HG03354 (cell line): Measurements from ENCODE around the gene HIVEP3.

Experiments used
- ATAC-seq: cut with Tn5 transposase; IDR thresholded peaks from one replicate; pipeline ENCODE4 v1.9.1; 2021; ENCODE audit warnings: mild to moderate bottlenecking; ENCODE audit not compliant: unreplicated experiment, poor library complexity, severe bottlenecking

The HIVEP3 gene

DNA sequence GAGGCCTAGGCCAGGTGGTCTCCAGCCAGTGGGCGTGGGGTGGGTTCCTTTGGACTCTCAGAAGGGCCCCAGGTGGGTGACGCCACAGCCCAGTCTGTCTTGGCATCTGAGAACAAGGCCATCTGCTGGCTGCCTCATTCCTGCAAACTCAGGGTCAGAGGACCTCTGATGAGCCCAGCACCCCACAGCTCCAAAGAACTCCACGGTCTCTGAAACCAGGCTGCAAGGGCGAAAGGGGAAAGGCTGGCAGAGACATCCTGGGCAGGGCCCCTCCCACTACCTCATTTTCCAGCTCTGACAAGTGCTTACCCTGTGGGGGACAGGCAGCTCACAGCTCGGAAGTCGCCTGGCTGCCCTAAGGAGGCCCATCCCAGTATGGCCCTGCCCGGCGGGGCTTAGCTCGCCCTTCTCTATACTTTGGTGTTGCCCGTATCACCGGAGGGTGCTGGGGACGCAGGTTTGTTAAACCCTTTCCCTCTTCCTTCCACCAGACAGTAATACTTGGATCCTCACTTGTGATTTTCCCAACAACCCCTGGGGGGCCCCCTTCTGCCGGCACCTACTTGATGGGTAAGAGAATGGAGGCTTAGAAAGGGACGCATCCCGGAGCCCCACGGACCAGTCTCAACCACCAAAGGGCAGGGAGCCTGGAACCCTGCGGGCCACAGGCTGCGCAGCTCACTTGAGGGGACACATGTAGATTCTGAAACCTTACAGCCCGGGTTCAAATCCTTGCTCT is 423.3 kb downstream of the HIVEP3 start:
- ATAC-seq, result no peak

DNA sequence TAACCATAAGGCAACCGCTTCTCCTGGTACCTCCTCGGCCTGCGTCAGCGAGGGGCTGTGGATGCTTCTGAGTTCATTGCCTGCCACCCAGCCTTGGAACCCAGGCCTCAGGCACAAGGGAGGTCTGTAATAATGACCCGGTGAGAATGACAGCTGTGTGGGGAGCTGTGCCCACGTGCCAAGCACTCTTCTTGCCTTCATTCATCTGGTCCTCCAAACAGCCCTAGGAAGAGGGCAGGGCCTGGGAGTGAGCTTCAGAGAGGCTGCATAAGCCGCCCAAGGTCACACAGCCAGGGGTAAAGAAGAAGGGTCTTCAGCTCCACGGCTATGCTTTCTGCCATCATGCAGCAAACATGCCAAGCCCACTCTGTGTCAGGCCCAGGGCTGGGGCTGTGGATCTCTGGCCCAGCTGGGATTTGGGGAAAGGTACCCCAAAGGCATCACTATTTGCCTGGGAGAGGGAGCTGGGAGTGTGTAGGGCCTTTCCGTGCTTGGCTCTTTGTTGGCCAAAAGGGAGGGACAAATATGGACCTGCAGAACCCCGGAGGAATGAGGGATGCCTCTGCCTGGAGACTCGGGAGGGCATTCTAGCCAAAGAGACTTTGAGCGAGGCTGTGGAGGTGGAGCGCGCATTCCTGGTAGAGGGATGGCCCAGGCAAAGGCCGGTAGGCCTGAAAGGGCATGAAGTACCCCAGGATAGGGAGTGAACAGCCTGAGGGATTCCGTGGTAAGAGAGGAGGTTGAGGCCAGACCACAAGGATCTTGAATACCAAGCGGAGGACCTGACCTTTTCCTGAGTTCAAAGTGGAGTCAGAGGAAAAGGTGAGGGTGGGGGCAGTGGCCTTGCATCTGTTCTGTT is 424.1 kb downstream of the HIVEP3 start:
- ATAC-seq, result no peak

DNA sequence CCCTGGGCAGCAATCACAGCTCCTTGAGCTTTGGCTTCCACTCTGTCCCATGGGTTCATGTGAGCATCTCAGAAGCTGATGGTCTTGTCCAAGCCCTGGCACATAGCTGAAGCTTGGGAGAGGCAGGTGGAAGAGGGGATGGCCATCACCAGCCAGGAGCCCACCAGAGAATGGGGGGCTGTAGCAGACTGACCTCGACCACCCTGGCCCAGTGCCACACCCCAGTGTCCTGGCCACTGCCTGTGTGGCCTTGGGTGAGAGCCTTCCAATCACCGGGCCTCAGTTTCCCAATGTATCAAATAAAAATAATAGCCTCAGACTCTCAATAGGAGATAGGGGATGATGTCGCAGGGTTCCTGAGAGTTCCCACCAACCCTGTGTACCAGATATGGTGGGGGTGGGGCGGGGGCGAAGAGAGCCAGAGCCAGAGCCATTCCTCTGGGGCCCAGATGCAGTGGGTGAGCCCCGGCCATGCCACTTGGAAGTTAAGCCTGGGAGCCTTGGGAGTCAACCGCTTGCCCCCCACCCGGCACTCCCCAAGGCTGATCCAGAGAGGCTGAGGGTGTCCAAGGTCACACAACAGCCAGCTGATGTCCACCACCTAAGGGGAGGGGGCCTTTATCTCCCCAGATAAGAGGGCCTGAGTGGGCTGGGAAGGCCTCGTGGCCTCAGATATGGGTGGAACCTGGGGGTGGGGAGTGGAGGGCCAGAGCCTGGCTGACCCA is 424.9 kb downstream of the HIVEP3 start:
- ATAC-seq, result no peak

DNA sequence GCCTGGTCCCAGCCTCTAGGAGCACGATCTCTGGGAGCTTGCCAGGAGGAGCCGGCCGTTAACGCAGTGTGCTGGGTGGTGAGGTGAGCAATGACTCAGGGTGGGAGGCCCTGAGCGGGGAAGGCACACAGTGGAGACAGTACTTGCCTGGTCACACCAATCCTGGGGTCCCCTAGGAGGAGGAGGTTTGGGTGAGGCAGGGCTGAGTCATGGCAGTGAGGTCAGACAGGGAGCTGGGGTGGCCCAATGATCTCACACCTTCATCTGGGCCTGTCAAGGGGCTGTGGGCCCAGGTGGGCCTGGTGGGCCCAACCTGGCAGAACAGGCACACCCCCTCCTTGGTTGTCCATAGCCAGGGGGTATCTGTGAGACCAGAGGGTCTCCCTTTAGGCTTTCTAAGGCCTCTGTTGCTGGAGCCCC is 425.6 kb downstream of the HIVEP3 start:
- ATAC-seq, result no peak

DNA sequence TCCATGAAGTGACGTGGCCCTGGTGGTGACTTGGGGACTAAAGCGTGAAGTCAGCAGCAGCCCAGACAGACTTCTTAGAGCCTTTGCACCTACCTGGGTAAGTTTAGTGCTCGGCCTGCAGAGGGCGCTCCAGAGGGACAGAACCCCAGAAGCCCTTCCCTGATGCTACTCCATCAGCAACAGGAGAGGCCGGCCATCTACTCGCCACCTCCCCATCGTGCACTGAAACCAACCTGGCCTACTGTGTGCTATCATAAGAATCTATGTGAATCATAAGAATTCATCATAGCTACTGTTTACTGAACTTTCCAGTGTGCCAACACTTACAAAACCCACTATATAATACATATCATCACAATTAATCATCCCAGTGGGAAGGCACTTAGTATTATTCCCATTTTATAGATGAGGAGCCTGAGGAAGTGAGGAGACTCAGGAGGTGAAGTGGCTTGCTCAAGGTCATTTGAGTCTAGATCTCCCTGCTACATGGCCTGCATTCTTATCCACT is 426.3 kb downstream of the HIVEP3 start:
- no peak for ATAC-seq

DNA sequence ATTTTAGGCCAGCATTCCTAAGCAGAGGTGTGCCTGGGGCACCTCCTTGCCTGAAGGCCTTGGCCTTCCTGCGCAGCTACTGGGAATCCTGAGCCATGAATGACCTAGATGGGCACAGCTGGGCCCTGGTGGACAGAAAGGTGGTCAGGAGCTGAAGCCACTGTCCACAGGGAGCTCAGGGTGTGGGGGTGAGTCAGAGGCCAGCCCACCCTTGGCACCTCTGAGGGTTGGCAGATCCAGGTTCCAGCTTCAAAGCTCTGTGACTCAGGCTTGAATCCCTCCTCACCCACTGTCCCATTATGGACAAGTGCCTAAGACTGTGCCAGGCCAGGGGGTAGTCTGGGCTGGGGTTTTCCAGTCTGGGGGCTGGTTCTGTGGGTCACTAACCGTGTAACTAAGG is 427.8 kb downstream of the HIVEP3 start:
- ATAC-seq, result no peak

DNA sequence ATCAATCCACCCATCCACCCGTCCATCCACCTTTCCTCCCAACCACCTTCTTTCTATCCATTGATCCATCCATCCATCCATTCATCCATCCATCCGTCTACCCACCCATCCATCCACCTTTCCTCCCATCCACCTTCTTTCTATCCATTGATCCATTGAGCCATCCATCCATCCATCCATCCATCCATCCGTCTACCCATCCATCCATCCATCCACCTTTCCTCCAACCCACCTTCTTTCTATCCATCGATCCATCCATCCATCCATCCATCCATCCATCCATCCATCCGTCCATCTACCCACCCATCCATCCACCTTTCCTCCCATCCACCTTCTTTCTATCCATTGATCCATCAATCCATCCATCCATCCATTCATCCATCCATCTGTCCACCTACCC is 429.2 kb downstream of the HIVEP3 start:
- no peak for ATAC-seq

DNA sequence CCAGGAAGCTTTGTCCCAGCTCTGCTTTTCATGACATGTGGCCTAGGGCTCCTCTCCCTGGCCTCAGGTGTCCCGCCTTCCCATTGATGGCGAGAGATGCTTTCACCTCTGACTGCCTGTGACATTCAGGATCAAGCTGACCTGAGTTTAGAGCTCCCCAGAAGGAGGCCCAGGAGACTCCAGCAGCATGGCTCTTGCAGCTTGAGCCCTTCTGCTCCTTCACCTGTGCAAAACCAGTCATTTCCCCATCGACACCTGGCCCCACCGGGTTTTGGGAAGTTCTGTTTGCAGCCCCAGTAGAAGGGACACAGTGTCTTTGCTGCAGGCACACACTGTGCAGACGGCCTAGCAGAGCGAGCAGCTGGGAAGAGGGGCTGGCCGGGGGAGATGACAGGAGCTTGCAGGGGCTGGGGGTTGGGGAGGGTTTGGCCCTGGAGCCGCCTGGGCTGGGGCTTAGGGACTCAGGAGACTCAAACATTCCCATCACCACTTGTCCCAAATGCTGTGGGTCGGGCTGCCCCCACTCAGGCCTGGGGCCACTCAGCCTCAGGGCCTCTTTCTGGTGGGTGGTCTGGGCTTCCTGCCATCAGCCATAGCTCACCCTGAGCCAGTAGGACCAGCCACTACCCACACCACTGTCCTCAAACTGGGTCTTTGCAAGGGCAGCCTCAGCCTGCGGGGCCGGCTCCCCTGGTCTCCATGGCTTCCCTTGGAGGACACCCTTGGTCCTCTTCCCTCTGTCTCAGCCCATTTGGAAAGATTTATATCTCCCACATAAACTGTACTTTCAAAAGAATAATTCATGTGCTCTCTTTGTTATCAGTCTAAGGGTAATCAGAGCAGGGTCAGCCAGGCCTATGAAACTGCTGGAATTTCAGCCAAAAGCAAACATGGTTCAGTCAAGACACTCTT is 430.4 kb downstream of the HIVEP3 start:
- no peak for ATAC-seq

DNA sequence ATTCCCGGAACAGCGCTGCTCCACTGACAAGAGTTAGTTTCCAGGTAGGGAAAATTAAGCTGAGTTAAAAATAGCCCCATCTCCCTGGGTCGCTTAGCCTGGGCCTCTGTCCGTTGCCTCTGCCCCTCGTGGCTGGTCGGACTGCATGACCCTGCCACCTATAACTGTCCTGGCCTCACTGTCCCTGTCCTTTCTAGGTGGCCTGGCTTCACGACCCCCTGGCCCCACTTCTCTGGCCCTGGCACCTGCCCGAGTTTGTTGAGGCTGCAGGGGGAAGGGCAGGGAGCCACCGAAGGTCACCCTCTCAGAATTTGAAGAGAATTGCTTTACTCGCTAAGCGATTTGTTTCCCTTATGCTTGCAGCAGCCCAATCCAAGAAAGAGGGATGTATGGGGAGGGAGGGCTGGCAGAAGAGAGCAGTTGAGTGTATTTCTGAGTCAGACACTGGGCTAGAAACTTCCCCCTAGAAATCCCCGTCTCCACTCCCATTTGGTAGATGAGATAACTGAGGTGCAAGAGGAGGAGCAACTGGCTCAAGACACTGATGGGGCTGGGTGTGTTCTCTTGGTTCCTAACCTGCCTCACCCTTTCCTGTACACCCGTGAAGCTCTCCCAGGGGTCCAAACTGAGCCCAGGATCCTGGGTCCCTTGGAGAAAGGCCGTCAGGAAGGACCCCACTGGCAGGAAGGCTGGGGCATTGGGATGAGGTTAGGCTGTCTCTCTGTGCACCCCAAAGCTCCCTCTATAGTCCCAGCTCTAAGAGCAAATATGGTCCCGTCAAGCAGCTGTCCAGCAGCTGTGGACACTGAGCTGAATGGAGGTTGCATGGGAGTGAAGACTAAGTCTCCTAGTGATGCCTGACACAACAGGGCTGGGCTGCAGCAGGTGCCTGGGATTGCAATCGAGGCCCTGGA is 431.3 kb downstream of the HIVEP3 start:
- ATAC-seq, result no peak

DNA sequence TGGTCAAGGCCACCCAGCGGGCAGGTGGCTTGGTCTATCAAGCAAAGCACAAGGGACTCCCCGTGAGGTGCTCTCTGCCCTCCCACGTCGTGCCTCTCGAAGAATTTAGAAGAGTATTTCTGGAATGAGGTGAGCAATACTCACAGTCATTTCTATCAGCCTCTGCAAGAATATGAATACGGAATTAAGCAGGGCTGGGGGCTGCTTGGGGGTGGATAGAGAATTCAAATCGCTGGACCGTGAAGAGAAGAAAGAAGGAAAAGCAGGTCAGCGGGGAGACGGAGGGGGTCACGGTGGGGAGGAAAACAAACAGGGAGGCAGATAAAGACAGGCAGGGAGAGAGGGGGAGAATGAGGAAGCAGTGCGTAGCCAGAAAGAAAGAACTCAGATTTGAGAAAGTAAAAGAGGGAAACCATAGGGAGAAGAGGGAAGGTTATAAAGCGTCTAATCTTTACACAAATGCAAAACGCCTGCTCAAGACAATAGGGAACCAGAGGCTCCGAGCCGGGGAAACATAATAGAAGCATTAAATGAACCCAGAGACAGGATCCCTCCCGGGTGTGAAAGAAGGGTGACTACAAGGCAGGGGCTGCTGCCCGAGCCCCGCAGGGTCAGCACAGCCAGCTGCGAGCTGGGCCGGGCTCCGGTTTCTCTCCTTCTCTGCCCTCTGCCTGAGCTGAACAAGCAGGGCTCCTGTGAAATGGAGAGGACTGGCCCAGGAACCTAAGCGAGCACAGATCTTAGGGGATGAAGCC is 432.2 kb downstream of the HIVEP3 start:
- ATAC-seq, result no peak

DNA sequence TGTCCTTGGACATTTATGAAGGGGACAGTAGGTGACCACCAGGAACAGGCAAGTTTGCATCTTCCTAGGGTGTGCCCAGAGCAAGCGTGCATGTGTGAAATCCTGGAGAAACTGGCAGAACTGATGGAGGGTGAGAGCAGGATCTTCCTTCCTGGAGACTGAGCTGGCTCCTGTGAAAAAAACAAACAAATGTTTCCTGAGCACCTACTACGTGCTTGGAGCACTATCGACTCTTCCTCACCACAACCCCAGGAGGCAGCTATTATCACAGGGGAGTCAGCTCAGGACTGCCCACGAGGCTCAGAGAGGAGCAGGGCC is 432.7 kb downstream of the HIVEP3 start:
- ATAC-seq, result no peak

DNA sequence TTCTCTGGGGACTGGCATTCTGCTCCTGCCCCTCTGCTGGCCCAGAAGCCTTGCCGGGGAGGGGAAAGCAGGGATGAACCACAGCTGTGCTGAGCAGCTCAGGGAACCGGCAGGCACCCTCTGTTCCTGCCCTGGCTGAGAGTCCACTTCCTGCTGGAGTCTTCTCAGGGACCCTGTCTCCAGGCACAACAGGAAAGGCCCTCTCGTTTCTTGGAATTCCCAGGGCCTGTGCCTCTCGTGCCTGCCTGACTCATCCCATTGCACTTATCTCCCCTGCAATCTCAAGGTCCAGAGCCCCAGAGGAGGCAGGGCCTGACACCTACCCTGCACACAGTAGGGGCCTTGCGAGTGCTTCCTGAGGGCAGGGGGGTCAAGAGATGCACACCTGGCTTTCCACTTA is 433.1 kb downstream of the HIVEP3 start:
- ATAC-seq, result no peak

DNA sequence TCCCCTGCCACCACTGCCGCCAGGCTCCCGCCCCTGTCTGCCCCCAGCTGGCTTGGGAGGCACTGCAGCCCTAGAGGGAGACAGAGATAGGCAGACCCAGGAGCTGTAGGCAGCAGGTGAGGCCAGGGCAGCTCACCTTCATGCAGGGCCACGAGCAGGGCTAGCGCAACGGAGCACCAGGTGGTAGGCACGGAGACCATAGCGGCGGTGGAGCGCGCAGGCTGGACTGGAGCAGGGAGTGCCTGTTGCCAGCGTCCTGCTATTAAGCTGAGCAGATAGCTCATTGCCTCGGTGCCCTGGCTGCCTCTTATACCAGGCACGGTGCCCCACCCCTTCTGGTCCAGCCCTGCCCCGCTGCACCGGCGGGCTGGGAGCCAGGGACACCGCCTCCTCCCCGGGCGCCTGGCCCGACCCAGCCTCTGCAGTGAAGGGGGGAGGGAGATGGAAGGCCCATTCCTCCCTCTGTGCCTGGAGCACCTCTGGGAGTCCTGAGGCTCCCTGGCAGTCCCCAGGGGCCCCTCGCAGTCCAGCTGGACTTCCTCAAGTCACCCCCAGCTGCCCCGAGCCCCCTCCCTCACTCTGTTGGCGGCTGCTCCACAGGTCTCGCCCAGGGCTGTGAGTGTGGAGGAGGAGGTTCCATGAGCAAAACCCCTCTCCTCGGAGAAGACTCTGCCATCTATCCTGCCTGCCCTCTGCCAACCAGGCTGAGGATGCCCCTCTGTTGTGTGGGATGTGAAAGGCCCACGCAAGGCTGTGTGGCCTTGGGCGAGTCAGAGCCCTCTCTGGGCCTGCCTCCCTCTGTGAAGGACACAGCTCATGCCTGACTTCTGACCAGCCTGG is 434.1 kb downstream of the HIVEP3 start, which contains the start of gene EDN2:
Gene EDN2, minus strand, starts transcription at position 282 of the 840 bp plus-strand sequence. Its CDS starts 82 bp downstream, at position 200.
- no peak for ATAC-seq

DNA sequence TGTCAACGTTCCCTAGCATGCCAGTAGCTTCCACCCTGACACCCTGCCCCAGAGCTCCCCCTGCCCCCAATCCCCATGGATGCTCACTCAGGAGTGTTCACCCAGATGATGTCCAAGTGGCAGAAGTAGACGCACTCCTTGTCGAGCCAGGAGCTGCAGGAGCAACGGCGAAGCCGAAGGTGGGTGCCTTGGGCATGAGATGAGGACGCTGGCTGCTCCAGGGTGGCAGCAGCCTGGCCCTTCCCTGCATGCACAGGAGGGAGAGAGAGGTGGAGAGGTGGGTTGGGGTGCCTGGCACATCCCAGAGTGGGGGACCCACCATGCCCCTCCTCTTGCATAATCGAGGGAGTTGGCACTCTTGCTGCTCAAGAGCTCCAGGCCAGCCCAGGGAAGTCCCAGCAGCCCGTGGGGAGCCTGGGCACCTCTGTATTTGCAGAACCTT is 434.7 kb downstream of the HIVEP3 start:
- no peak for ATAC-seq

DNA sequence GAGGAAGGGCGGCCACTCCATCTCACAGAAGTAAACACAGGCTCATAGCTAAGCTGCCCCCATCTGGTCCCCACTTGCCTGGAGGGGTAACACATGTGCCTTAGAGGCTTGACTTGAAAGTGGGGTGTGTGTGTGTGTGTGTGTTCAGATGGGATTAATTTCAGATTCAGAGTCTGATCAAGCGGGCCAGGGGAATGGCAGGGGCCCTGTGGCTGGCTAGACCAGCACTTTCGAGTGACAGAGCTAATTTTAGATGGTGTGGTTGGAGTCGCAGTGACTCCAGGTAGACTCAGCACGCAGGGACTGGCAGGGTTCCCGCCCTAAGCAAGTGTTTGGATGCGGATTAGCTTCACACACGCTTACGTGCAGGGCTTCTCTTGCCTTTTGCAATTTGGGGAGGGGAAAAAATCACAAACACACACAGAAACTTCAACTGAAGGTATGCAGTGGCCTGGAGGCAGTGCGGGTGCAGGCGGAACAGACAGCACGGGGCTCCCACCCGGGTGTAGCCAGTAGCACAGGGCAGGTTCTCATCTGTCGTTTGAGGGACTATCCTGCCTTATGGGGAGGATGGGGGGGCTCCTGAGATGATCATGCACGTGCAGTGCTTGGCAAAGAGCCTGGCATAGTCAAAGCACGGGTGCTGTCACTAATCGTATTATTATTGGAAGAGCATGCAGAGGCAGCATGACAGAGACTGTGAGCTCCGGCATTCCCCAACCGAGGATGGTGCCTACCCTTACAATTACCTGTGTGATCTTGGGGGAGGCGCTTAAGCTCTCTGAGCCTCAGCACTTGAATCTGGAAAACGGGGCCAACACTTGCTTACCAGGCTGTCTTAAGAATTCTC is 435.5 kb downstream of the HIVEP3 start:
- no peak for ATAC-seq
